ENCODE results near the gene CNTN1. TPM values are rescaled to one million over a fixed set of nuclear protein-coding genes. Genes with fewer than 3 reads are reported as not detected.
A peak's percentile ranks its signal among the peaks of the same experiment; 100 is the strongest.

Gene CNTN1
- total RNA-seq, 2 experiments from 2014 or later = not detected

GRCh38 chr12:40921563-40922163, 229.4 kb downstream of the CNTN1 start:
- ChIA-PET CTCF (no interaction called here), POLR2A (interaction anchor here (0.6 kb wide), 1 partner anchor 15 kb away, joined by 3 read pairs; no protein-coding TSS in a partner anchor)
- no peaks in the 10 kb centered on the region for H3K9me3 Mint-ChIP-seq
- H3K4me3 Mint-ChIP-seq = no peak overlapping the region
- ATAC-seq (no peak), DNase-seq (no peak)
- no peak overlapping the region for H3K27ac Mint-ChIP-seq
- no peaks in the 10 kb centered on the region for H3K4me1 Mint-ChIP-seq (ENCODE audit: low read depth)
- H3K27me3 Mint-ChIP-seq = no peaks in the 10 kb centered on the region
- TF ChIP-seq CTCF (IDR thresholded peaks at IDR 0.05) = peak; percentile 77
- H3K36me3 Mint-ChIP-seq (ENCODE audit: low read depth) = no peaks in the 10 kb centered on the region
- intact Hi-C loops (cut with micrococcal nuclease) = loop anchor here (2.0 to 10.0 kb wide), 2 partner anchors 299 to 767 kb away; no protein-coding TSS in a partner anchor

GRCh38 chr12:40937891-40938290, 245.7 kb downstream of the CNTN1 start:
- no peak overlapping the region for H3K27ac Mint-ChIP-seq
- CTCF ChIA-PET = no interaction called here

GRCh38 chr12:40942326-40942725, 250.1 kb downstream of the CNTN1 start:
- Mint-ChIP-seq H3K9me3 (no peaks in the 10 kb centered on the region), H3K27me3 (peaks cover 2% of the 10 kb centered on the region), H3K4me1 (ENCODE audit: low read depth) (no peaks in the 10 kb centered on the region), H3K36me3 (ENCODE audit: low read depth) (no peaks in the 10 kb centered on the region), H3K4me3 (no peak overlapping the region), H3K27ac (no peak overlapping the region)
- CTCF ChIA-PET = no interaction called here
- no peak for ATAC-seq
- DNase-seq = no peak
- TF ChIP-seq CTCF (IDR thresholded peaks at IDR 0.05) = no peak
- intact Hi-C loops (cut with micrococcal nuclease) = no loop called here
- POLR2A ChIA-PET = no interaction called here

More at GRCh38 chr12:40937891-40938290, 245.7 kb downstream of the CNTN1 start:
- no peak overlapping the region for H3K4me3 Mint-ChIP-seq
- H3K36me3 Mint-ChIP-seq (ENCODE audit: low read depth) = no peaks in the 10 kb centered on the region
- no peaks in the 10 kb centered on the region for H3K9me3 Mint-ChIP-seq
- POLR2A ChIA-PET = no interaction called here
- H3K4me1 Mint-ChIP-seq (ENCODE audit: low read depth) = no peaks in the 10 kb centered on the region
- peaks cover 2% of the 10 kb centered on the region for H3K27me3 Mint-ChIP-seq
- TF ChIP-seq CTCF (IDR thresholded peaks at IDR 0.05) = no peak
- ATAC-seq = no peak
- DNase-seq = no peak
- intact Hi-C loops (cut with micrococcal nuclease) = loop anchor here (10.0 kb wide), 1 partner anchor 1087 kb away; no protein-coding TSS in a partner anchor

GRCh38 chr12:40945772-40946171, 253.5 kb downstream of the CNTN1 start:
- no peak for TF ChIP-seq CTCF (IDR thresholded peaks at IDR 0.05)
- Mint-ChIP-seq H3K27me3 (peaks cover 2% of the 10 kb centered on the region), H3K27ac (no peak overlapping the region), H3K36me3 (ENCODE audit: low read depth) (no peaks in the 10 kb centered on the region), H3K4me1 (ENCODE audit: low read depth) (no peaks in the 10 kb centered on the region), H3K4me3 (no peak overlapping the region), H3K9me3 (no peaks in the 10 kb centered on the region)
- ChIA-PET CTCF (interaction anchor here (0.7 to 3.1 kb wide), 3 partner anchors 13 to 1078 kb away, joined by 3 to 31 read pairs (median 3); no protein-coding TSS in a partner anchor), POLR2A (no interaction called here)
- no peak for DNase-seq
- ATAC-seq = no peak
- intact Hi-C loops (cut with micrococcal nuclease) = no loop called here

GRCh38 chr12:40946612-40947194, 254.5 kb downstream of the CNTN1 start:
- H3K36me3 Mint-ChIP-seq (ENCODE audit: low read depth) = no peaks in the 10 kb centered on the region
- peaks cover 2% of the 10 kb centered on the region for H3K27me3 Mint-ChIP-seq
- no peak for DNase-seq
- H3K4me1 Mint-ChIP-seq (ENCODE audit: low read depth) = no peaks in the 10 kb centered on the region
- no peaks in the 10 kb centered on the region for H3K9me3 Mint-ChIP-seq
- peak; percentile 39 for ATAC-seq
- intact Hi-C loops (cut with micrococcal nuclease) = no loop called here
- TF ChIP-seq CTCF (IDR thresholded peaks at IDR 0.05) = no peak
- H3K27ac Mint-ChIP-seq = no peak overlapping the region
- H3K4me3 Mint-ChIP-seq = no peak overlapping the region
- ChIA-PET POLR2A (no interaction called here), CTCF (interaction anchor here (0.7 to 3.1 kb wide), 4 partner anchors 12 to 1077 kb away, joined by 3 to 31 read pairs (median 3); no protein-coding TSS in a partner anchor)
